Duodenal mucosa (tissue), 2 donors: ENCODE measurements around the gene MTREX.

ENCODE experiments used
- H3K27ac ChIP-seq: one replicate; pipeline ENCODE4 v1.7.0; 2013; ENCODE audit warnings: low read depth, low read length
- H3K27me3 ChIP-seq, 2 donors: one replicate each; pipeline ENCODE4 v1.7.0; 2013; ENCODE audit warnings: low read length in 2 of 2, control low read depth in 1 of 2; ENCODE audit not compliant: insufficient read depth in 2 of 2, control insufficient read depth in 1 of 2
- H3K36me3 ChIP-seq, 2 donors: one replicate each; pipeline ENCODE4 v1.7.0; 2013; ENCODE audit warnings: low read length in 2 of 2, control low read depth in 1 of 2; ENCODE audit not compliant: insufficient read depth in 2 of 2, control insufficient read depth in 1 of 2
- H3K4me1 ChIP-seq, 2 donors: one replicate each; pipeline ENCODE4 v1.7.0; 2013; ENCODE audit warnings: low read length in 2 of 2, control low read depth in 1 of 2; ENCODE audit not compliant: insufficient read depth in 2 of 2, control insufficient read depth in 1 of 2
- H3K4me3 ChIP-seq, 2 donors: one replicate each; pipeline ENCODE4 v1.7.0; 2013; ENCODE audit warnings: low read length in 2 of 2, low read depth in 1 of 2
- H3K9ac ChIP-seq, 2 donors: one replicate each; pipeline ENCODE4 v1.7.0; 2013; ENCODE audit warnings: low read length in 2 of 2, low read depth in 1 of 2
- H3K9me3 ChIP-seq, 2 donors: one replicate each; pipeline ENCODE4 v1.7.0; 2013; ENCODE audit warnings: low read length in 2 of 2, control low read depth in 1 of 2; ENCODE audit not compliant: control insufficient read depth in 1 of 2

MTREX gene

GRCh38 chr5:55343609-55344008 lies 35.8 kb downstream of the MTREX start:
- Histone ChIP-seq H3K9me3 (no peaks in the 10 kb centered on the region), H3K9ac (no peak overlapping the region), H3K4me1 (no peaks in the 10 kb centered on the region), H3K4me3 (no peak overlapping the region), H3K27me3 (no peaks in the 10 kb centered on the region), H3K27ac (no peak overlapping the region), H3K36me3 (peaks cover 18 to 43% of the 10 kb centered on the region in 2 donors)

- H3K4me3 ChIP-seq: no peak overlapping the region
- peaks cover 21 to 44% of the 10 kb centered on the region in 2 donors for H3K36me3 ChIP-seq
- no peaks in the 10 kb centered on the region for H3K9me3 ChIP-seq
- H3K4me1 ChIP-seq: no peaks in the 10 kb centered on the region
- no peak overlapping the region for H3K27ac ChIP-seq
- no peaks in the 10 kb centered on the region for H3K27me3 ChIP-seq
- H3K9ac ChIP-seq: no peak overlapping the region
Measured at GRCh38 chr5:55344392-55344992, 36.7 kb downstream of the MTREX start.

- Histone ChIP-seq H3K27ac (no peak overlapping the region), H3K27me3 (no peaks in the 10 kb centered on the region), H3K9ac (no peak overlapping the region), H3K9me3 (no peaks in the 10 kb centered on the region), H3K4me1 (no peaks in the 10 kb centered on the region), H3K36me3 (peaks cover 29 to 44% of the 10 kb centered on the region in 2 donors), H3K4me3 (no peak overlapping the region)
Measured at GRCh38 chr5:55345327-55345726, 37.5 kb downstream of the MTREX start.

GRCh38 chr5:55347786-55348185 lies 40.0 kb downstream of the MTREX start:
- no peaks in the 10 kb centered on the region for H3K27me3 ChIP-seq
- H3K4me1 ChIP-seq: no peaks in the 10 kb centered on the region
- H3K4me3 ChIP-seq: no peak overlapping the region
- H3K9me3 ChIP-seq: no peaks in the 10 kb centered on the region
- H3K36me3 ChIP-seq: peaks cover 31 to 34% of the 10 kb centered on the region in 2 donors
- no peak overlapping the region for H3K9ac ChIP-seq
- H3K27ac ChIP-seq: no peak overlapping the region

- Histone ChIP-seq H3K9ac (no peak overlapping the region), H3K9me3 (no peaks in the 10 kb centered on the region), H3K27ac (no peak overlapping the region), H3K27me3 (no peaks in the 10 kb centered on the region), H3K36me3 (peaks cover 44 to 54% of the 10 kb centered on the region in 2 donors), H3K4me1 (no peaks in the 10 kb centered on the region), H3K4me3 (no peak overlapping the region)
Measured at GRCh38 chr5:55350754-55351153, 43.0 kb downstream of the MTREX start.

GRCh38 chr5:55356896-55357295 lies 49.1 kb downstream of the MTREX start:
- Histone ChIP-seq H3K27me3 (no peaks in the 10 kb centered on the region), H3K36me3 (peaks cover 42 to 56% of the 10 kb centered on the region in 2 donors), H3K4me1 (peaks cover 0 to 5% of the 10 kb centered on the region in 2 donors), H3K4me3 (no peak overlapping the region), H3K9ac (no peak overlapping the region), H3K27ac (no peak overlapping the region), H3K9me3 (peaks cover 0 to 4% of the 10 kb centered on the region in 2 donors)

GRCh38 chr5:55360190-55360589 lies 52.4 kb downstream of the MTREX start:
- H3K9me3 ChIP-seq: peaks cover 0 to 4% of the 10 kb centered on the region in 2 donors
- no peak overlapping the region for H3K9ac ChIP-seq
- H3K4me1 ChIP-seq: peaks cover 11 to 21% of the 10 kb centered on the region in 2 donors
- H3K27ac ChIP-seq: no peak overlapping the region
- H3K4me3 ChIP-seq: no peak overlapping the region
- no peaks in the 10 kb centered on the region for H3K27me3 ChIP-seq
- H3K36me3 ChIP-seq: peaks cover 27 to 37% of the 10 kb centered on the region in 2 donors

GRCh38 chr5:55363856-55364255 lies 56.1 kb downstream of the MTREX start:
- H3K27ac ChIP-seq: no peak overlapping the region
- H3K9me3 ChIP-seq: peaks cover 0 to 4% of the 10 kb centered on the region in 2 donors
- H3K9ac ChIP-seq: no peak overlapping the region
- H3K36me3 ChIP-seq: peaks cover 10 to 17% of the 10 kb centered on the region in 2 donors
- H3K4me3 ChIP-seq: no peak overlapping the region
- no peaks in the 10 kb centered on the region for H3K27me3 ChIP-seq
- H3K4me1 ChIP-seq: peaks cover 11 to 23% of the 10 kb centered on the region in 2 donors

- Histone ChIP-seq H3K9me3 (peaks cover 0 to 4% of the 10 kb centered on the region in 2 donors), H3K4me3 (peak overlapping the region in 1 of 2 donors; percentile 1), H3K4me1 (peaks cover 11 to 23% of the 10 kb centered on the region in 2 donors), H3K36me3 (peaks cover 10 to 16% of the 10 kb centered on the region in 2 donors), H3K27ac (no peak overlapping the region), H3K27me3 (no peaks in the 10 kb centered on the region), H3K9ac (no peak overlapping the region)
Measured at GRCh38 chr5:55364537-55365055, 56.8 kb downstream of the MTREX start.

- H3K27me3 ChIP-seq: no peaks in the 10 kb centered on the region
- H3K9ac ChIP-seq: no peak overlapping the region
- H3K4me1 ChIP-seq: peaks cover 0 to 7% of the 10 kb centered on the region in 2 donors
- peaks cover 0 to 3% of the 10 kb centered on the region in 2 donors for H3K9me3 ChIP-seq
- no peak overlapping the region for H3K4me3 ChIP-seq
- H3K36me3 ChIP-seq: peaks cover 3 to 8% of the 10 kb centered on the region in 2 donors
- peak overlapping the region; percentile 3 for H3K27ac ChIP-seq
Measured at GRCh38 chr5:55370291-55370925, 62.6 kb downstream of the MTREX start.
